Activated CD4-positive, alpha-beta T cell treated with anti-CD3 and anti-CD28 coated beads, Interleukin-2, amount 50 U/mL, for 24 hours (primary cell): Measurements from ENCODE around the gene CRELD2.
A peak's percentile ranks its signal among the peaks of the same experiment; 100 is the strongest.

Experiments used
- DNase-seq, 2 donors: peaks; one replicate each; pipeline ENCODE4 v3.0.0-alpha.2; 2020; ENCODE audit warnings: low read depth in 1 of 2, low spot score in 1 of 2

Gene CRELD2

DNA sequence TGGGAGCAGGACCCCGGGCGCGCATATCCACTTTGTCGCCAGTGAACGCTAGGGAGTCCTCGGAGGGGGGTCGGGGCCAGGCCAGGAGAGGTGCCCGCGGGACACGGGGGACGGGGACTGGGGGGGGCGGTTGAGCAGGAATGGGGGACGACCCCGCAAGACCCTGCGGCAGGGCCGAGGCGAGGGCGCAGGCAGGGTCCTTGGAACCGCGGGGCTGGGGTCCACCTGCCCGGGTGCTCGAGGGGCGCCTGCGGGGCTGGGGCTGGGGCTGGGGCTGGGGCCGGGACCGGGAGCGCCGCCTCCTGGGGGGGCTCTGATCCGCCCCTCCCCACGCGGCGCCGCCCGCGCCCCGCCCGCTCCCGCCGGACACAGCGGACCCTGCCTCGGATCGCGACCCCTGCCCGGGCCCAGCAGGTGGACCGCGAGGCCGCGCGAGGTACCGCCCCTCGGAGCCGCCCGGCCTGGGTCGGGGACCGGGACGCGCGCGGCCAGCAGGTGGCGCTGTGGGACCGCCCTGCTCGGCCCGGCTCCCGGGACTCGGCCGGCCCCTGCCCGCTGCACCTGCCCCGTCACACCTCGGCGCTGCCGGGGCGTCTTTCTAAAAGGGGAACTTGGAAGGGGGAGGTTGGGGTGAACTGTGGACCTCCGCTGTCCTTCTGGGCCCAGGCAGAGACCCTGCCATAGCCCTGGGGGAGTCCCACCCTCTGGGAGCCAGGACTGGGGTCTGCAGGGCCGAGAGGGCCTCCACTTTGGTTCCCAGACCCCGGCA lies 11.0 kb downstream of the CRELD2 start:
- DNase-seq: peak; percentile 60 to 74

DNA sequence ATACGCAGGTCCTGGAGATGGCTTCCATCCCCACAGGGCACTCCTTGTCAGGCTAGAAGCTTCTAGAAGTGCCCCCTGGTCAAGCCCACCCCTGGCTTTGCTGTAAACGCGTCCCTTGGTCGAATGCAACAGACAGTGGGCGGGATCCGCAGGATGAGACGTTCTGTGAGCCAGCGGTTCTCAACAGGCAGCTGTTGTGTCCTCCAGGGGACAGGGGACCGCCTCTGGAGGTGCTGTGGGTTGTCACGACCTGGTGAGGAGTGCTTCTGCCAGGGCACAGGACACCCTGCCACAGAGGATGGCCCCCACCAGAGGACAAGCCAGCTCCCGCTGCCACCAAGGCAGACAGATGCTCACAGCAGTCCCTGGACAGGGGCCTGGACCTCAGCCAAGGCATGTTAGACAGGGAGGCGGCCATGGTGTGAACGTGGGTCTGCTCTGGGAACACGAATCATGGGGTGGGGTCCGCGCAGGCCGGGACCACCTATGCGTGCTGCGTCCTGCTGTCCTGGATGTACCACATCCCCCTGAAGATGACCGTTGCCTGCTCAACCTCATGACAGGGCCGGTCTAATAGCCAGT lies 11.7 kb downstream of the CRELD2 start:
- DNase-seq: no peak

DNA sequence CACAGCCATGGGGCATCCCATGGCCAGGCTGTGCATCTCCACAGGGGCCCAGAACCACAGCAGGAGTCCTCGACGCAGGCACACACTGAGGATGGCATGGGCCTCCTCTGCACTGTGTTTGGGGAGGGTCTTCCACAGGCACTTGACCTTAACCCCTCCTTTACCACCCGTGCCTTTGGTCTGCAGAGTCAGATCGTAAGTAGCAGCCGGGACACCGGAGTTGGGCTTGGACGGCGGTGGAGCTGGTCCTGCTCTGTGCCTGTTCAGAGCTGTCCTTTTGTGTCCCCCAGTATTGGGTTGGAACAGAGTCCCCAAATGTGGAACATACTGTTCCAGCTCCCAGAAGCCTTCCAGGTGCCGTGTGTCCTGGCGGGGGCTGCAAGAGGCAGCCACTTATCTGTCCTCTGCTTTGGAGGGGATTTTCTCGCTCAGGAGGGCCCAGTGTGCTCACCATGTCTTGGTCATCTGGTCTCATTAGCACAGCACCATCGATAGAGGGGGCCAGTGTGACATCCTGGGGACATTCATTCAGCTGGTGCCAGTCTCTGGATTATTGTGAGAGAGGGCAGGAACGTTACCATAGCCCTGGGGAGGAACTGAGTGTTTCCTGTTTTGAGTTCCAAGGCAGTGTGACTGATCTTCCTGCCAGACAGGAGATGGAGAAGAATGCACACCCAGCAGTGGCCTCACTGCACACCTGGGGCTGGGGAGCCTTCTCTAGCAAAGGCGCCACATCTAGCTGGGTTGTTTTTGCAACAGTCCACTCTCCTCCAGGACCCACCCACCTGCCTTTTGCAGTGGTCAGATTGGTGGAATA lies 12.4 kb downstream of the CRELD2 start:
- DNase-seq: peak in 1 of 2 donors; percentile 43

DNA sequence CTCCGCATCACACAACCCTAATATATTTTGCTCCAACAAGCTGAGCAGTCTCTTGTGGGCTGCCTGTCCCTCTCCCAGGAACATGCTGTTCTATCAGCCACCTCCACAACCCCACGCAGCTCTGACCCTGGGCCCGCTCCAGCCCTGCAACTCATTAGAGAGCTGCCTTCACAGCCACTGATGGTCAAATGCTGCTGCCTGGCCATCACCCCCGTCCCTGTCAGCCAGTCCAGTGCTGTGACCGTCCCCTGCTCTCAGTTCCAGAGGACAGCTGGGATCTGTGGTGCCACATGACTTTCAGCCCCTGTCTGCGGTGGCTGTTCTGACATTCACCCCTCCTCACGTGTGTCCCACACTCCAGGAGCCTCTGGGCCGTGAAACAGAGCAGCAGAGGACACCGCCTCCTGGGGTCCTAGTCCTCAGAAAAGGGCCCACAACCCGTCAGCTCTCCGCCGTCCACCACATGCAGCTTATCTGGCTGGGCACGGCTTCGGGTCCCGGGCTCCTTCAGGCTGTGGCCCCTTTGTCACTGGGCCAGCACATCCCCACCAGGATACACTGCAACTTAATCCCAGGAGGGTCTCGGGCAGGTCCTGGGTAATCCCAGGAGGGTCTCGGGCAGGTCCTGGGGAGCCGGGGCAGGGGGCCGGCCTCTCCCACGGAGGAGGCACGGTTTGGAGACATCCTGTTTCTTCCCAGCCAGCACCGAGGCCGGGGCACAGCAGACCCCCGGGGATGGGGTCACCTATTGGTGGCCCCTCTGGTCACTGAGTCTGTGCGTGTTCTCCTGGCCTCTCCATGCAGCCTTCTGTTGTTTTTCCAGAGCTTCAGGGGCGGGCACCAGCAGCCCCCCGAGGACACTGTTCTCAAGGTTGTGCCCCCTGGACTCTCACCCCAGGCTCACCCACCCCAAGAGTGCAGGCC lies 15.1 kb downstream of the CRELD2 start:
- DNase-seq: no peak

DNA sequence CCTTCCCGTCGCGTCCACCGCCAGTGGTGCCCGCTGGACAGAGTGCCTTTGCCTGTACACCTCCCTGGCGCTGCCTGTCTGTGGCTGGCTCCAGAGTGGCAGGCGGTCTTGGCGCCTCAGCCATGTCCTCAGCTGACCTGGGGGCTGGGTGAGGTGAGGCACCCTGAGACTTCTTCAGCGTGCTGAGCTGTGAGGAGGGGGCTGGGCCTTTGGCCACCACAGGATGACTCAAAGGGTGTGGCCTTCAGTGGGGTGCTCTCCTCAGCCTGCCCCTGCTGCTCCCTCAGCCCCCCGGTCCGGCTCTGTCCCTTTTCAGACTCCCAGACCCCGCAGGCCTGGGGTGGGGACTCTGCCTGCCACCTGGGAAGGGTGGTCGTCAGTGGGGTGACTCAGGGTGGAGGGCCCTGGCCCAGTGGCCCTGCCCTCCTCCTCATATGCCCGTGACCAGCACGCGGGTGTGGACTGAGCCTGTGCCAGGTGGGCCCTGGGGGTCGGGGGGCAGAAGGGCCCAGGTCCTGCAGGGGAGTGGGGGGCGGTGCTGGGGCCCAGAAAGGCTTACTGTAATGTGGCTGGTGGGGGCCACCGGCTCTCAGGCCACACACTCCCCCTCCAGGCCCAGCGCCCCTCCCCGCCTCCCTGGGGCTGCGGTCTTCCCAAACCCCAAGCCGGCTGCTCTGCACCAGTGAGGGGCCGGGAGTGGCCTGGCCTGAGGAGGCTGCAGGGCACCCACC lies 15.9 kb downstream of the CRELD2 start:
- DNase-seq: no peak

DNA sequence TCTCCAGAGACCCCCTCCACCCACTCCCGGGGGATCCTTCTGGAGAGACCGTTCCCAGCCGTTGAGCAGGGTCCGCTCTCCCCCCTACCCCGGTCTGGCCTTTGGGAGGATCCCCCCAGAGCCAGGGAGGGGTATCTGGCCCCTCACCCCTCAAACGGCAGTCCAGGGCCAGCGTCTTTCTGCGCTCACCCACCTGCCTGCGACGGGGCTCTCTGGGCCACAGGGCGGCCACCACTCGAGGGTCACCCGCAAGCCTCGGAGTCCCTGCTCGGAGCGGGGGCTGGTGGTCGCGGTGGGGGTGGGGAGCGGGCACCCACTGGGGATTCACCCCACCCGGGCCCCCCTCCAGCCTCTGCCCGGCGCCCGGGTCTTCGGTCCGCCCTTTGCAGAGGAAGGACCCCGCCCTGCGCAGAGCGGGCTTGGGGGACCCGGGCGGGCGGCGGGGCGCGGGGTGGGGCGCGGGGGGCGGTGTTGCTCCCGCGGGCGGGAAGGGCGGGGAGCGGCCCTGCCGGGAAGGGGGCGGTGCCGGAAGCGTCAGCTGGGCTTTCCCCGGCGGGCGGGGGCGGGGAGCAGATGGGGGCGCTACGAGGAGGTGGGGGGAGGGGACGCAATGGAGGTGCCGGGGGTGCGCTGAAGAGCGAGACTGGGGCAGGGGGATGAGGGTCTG lies 16.6 kb downstream of the CRELD2 start:
- DNase-seq: peak; percentile 73 to 75

DNA sequence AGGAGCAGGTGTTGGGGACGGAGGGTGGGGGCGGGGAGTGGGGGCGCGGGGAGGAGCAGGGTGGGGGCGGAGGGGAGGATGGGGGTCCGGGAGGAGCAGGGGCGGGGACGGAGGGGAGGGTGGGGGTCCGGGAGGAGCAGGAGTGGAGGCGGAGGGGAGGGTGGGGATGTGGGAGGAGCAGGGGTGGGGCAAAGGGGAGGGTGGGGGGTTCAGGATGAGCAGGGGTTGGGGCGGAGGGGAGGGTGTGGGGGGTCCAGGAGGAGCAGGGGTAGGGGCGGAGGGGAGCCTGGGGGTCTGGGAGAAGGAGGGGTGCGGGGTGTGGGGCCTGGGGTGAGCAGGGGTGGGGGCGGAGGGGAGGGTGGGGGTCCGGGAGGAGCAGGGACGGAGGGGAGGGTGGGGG lies 17.1 kb downstream of the CRELD2 start:
- DNase-seq: no peak

DNA sequence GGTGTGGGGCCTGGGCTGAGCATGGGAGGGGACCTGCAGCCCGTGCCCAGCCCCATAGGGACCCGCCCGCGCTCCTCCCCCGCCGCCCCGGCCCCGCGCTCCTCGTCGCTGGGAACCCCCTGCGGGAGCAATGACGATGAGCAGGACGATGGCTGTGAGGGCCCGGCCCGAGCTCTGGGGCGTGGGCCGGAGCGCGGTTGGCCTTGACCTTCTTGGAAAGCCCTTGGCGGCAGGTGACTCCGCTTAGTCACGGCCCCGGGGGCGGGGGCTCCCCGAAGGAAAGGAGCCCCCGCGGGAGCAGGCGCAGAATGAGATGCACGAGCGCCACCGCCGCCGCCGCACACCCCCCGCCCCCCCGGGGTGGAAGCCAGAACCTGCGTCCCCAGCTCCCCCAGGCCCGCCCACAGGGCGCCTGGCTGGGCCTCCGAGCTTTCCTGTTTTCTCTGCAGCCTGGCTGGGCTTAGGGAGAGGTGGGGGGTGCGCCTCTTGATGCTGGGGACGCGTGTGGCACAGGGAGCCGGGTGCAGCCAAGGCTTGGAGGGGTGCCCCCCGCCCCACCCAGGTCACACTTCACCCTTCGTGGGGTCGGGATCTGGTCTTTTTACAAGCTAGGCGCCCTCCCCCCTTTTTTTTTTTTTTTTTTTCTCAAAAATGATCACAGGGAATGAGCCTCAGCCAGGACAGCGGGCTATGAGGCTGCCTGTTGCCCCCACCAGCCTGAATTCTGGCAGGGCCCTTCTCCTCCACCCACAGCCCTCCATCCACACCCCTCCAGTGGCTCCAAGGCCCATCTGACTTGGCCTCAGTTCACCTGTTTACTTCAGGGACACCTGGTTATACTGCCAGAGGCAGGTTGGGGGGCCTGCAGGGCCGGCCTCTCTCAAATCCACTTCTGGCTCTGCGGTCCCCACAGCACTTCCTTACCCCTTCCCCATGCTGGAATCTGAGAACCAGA lies 17.9 kb downstream of the CRELD2 start:
- peak; percentile 89 to 90 for DNase-seq

DNA sequence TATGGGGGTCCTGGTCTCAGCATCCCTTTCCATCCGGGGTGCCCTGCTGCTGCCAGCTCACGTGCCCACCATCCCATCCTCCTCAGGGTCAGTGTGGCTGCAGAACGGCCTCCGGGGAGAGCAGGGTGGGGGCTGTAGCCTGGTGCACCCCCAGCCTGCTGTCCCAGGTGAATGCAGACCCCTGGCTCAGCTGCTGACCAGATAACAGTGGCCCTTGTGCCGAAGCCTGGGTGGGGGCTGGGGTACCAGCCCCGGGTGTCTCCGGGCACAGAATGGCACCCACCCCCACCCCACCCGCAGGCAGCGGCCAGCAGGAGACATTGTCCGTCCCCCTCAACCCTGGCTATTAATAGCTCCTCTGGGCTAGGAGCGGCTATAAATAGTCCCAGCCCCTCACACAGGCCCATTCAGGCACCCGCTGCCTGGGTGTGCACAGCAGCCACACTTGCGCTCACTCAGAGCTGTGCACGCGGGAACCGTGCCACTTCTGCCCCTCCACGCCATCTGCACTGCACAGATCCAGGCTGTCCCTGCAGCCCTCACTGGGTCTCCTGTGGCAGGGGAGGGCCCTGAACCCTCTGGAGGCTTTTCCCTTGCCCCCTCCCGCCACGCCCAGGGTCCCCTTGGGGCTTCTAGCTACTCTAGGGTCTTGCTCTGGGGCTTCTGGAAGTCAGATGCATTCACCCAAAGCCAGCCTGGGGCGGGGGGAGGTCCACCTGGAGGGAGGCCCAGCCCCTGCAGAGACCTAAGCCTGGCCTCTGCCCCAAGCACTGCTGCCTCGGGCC lies 18.7 kb downstream of the CRELD2 start:
- DNase-seq: no peak

DNA sequence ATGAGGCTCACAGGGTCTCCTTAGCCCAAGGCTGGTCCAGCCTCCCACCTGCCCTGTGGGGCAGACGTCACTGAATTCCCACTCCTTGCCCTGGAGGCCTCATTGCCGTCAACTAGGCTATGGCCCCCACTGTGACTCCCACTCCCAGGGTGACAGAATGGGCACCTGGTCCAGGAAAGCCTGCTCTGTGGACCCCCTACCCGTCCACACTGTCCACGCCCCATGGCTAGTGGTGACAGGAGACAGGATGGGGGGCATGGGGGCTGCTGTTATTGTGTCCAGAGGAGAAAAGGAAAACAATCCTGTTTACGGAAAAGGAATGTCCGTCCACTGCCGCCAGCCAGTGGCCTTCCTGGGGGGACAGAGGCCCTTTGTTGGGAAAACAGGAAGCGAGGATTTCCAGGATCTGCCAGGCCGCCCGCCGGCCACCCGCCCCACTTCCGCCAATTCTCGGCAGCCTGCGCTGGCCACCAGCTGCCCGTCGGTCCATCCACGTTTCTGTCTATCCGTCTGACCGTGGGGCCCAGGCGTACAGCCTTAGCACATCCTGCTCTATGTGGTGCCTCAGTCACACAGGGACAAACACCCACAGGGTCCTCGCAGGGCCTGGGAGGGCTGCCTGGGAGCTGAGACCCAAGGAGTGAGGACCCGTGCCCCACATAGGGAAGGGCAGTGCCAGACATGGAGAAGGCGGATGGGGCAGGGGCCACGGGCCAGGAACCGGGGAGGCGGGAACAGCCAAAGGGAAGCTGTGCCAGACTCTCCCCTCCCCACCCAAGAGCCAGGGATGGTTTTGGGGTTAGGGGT lies 19.5 kb downstream of the CRELD2 start:
- no peak for DNase-seq

DNA sequence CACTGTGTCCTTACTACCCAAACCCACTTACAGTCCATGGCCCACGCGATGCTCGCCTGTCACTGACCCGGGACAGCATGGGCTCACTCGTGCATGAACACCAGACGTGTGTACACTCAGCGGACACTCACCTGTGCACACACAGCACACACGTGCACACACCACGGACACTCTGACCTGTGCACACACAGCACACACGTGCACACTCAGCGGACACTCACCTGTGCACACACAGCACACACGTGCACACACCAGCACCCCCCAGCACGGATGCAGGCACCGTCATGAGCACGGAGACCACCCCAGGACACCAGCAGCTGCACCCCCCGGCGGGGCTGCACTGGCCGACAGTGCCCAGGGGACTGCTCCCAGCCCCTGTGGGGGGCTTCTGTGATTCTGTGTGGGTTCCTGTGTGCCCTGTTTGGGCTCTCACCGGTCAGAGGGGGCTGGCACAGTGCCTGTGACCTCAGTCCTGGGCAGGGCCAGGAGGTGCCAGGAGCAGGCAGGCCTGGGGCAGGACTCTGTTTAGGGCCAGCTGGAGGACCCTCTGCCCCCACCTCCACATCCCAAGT lies 20.2 kb downstream of the CRELD2 start:
- DNase-seq: no peak

DNA sequence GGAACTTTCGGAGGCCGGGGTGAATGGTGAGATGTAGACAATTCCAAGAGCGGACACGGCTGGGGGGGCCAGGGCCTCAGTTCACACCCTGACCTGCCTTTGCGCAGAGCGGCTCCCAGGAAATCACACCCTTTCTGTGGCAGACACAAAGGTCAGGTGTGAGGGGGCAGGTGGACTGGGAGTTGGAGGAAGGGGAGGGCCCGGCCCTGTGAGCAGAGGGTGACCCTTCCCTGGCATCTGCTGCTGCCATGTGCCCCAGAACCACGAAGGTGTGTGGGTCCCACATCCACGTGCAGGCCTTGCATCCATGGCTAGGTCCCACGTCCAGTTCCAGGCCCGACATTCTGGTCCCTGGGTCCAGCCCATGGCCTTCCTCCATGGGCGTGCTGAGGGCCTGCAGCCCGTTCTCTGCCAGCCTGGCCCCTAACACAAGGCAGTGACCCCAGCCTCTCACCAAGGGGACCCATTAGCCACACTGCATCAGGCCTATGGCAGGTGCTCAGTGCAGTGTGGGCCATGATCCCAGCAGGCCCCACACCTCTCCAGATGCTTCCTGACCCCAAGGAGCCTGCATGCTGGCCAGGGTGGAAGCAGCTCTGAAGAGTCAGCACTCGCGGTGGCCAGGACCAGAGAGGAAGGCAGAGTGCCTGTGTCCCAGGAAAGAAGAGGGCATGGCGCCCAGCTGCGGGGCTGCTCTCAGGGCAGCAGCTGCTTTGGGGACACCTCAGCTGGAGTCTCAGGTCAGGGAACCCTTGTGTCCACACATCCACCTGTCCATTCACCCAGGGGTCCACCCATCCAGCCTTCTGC lies 23.3 kb downstream of the CRELD2 start:
- no peak for DNase-seq

DNA sequence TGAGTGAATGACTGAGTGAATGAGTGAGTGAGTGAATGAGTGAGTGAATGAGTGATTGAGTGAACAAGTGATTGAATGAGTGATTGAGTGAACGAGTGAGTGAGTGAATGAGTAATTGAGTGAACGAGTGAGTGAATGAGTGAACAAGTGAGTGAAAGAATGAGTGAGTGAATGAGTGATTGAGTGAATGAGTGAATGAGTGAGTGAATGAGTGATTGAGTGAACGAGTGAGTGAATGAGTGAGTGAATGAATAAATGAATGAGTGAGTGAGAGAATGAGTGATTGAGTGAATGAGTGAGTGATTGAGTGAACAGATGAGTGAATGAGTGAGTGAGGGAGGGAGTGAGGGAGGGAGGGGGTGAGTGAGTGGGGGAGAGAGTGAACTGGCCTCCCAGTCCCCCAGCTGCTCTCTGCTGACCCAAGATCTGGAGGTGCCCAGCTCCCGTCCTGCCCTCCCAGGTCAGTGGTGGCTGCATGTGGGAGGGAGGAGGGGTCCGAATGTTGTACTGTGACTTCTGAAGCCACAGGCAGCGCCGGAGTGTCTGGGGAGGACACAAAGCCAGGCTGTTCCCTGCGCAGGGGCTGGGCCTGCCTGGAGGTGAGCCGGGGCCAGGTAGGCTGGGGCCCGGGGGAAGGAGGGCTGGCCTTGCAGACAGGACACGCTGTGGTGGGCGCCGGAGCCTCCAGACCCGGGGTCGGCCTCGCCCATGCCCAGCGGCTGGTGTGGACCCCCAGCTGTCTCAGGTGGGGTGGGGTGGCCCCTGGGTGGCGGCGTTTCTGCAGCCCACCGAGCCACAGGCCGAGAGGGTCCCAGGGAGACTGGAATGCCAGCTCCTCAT lies 24.4 kb downstream of the CRELD2 start:
- no peak for DNase-seq

DNA sequence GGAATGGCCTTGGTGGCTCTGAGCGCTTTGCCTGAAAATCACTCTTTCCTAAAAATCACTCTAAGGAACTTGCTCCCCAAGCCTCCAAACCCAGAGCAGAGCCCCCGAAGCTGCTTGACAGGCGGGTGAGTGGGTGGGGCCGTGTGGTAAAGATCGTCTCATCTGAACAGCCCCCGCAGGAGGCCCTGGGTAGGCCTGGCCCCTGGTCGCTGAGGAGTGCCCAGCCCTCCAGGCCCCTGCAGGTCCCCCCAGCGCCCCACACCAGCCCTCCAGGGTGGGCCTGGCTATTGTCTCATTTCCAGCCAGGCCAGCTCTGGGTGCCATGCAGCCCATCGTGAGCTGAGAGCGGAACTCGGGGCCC lies 25.0 kb downstream of the CRELD2 start:
- no peak for DNase-seq

DNA sequence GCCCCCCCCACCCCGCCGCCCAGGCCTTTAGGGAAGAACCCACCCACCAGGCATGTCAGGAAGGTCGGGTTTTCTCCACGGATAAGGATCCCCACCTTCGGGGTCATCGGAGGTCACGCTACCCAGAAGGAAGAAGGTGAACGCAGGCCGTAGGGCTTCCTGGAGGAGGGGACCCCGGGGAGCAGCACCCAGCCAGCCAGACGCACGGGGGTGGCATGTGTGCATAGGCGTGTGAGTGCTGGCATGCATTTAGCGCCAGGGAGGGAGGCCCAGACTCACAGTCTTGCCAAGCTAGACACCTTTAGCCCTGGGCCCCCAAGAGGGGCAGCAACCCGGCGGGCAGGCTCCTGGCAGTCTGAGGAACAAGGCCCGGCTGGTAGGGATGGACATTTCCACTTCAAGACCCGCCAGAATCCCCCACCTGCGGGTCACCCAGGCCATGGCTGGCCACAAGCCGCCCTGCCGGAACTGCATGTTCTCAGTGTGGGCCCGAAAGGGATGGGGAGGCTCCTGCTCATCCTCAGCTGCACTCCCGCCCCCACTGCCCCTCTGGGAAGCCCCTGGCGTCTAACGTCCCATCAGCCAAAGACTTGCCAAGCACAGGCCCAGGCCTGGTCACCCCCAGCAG lies 25.5 kb downstream of the CRELD2 start:
- no peak for DNase-seq
